Tibial nerve (tissue), 4 donors: ENCODE results near the gene RCN2. TPM values are rescaled to one million over a fixed set of nuclear protein-coding genes. Genes with fewer than 3 reads are reported as not detected.

Source experiments
- DNase-seq, 2 donors: peaks; one replicate each; pipeline ENCODE4 v3.0.0-alpha.2; 2019; ENCODE audit warnings: low spot score in 2 of 2
- H3K27ac ChIP-seq, 4 donors: fragments of 200-600 bp; sonication (generic) in 3 of 4; one replicate each; pipeline ENCODE4 v1.5.1; 2017 to 2019; ENCODE audit warnings: mild to moderate bottlenecking in 1 of 4
- H3K27me3 ChIP-seq, 2 donors: fragments of 200-600 bp; sonication (generic) in 1 of 2; one replicate each; pipeline versions ENCODE4 v1.5.1 to v1.6.0; 2017 to 2019
- H3K36me3 ChIP-seq, 3 donors: fragments of 200-600 bp; sonication (generic); one replicate each; pipeline ENCODE4 v1.5.1; 2018 to 2019
- H3K4me1 ChIP-seq, 4 donors: fragments of 200-600 bp; sonication (generic) in 3 of 4; one replicate each; pipeline ENCODE4 v1.5.1; 2017 to 2019
- H3K4me3 ChIP-seq, 4 donors: fragments of 200-600 bp; sonication (generic) in 3 of 4; one replicate each; pipeline ENCODE4 v1.5.1; 2017 to 2019; ENCODE audit warnings: mild to moderate bottlenecking in 1 of 4, moderate library complexity in 1 of 4
- H3K9me3 ChIP-seq, 4 donors: fragments of 200-600 bp; sonication (generic) in 3 of 4; one replicate each; pipeline ENCODE4 v1.5.1; 2017 to 2019
- EP300 ChIP-seq, 2 donors: sonication (generic); formaldehyde crosslinking; IDR thresholded peaks; one replicate each; pipeline ENCODE4 v1.6.1; 2017; ENCODE audit warnings: antibody characterized with exemption in 2 of 2, mild to moderate bottlenecking in 1 of 2
- POLR2A ChIP-seq, 2 donors: fragments of 450-650 bp; IDR thresholded peaks; one replicate each; pipeline ENCODE4 v1.6.1; 2017; ENCODE audit warnings: antibody characterized with exemption in 2 of 2, mild to moderate bottlenecking in 2 of 2, moderate library complexity in 2 of 2
- WGBS, 2 donors: methylation state at CpG; one replicate each; pipeline ENCODE4 v1.1.5; 2018; 5-methylcytosine and 5-hydroxymethylcytosine counted together
- total RNA-seq, 4 donors: library from RNA; depleted of rRNA; stranded (reverse); fragments of >200 nt; gene quantifications; one replicate each; pipeline ENCODE4 v1.1.0, GENCODE V29; 2016
- TF ChIP-seq, protein P1 (sequence below), 5 experiments: fragments of 200-600 bp in 3 of 5; fragments of 450-650 bp in 2 of 5; sonication (generic) in 3 of 5; IDR thresholded peaks; one replicate each; pipeline ENCODE4 v1.5.1; 2016 to 2019; ENCODE audit warnings: antibody characterized with exemption in 5 of 5, mild to moderate bottlenecking in 3 of 5, moderate library complexity in 2 of 5

The RCN2 gene
- total RNA-seq, 4 donors from 2014 or later = 29.7 to 59.7 (median 43.8) TPM

DNA sequence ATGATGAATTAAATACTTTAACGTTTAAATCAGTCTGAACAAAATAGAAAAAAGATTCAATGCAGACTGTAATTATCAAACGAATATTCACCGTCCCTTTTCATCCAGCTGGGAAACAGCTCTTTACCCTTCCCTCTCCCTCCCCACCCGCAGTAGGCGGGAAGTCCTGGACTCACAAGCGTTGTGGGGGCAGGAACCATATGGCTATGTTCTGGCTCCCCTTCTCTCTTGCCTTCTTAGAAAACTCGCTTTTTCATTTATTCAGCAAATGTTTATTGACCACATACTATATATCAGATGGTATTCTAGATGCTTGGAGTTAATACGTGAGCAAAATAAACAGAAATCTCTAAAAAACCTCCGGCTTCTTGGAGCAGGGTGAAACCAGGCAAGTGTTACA lies 25.7 kb upstream of the RCN2 start:
- Histone ChIP-seq H3K27me3 (no peaks in the 10 kb centered on the region), H3K4me3 (peak overlapping the region; percentile 86 to 100 (median 94)), H3K9me3 (no peaks in the 10 kb centered on the region), H3K27ac (peak overlapping the region; percentile 93 to 99 (median 96)), H3K4me1 (peaks cover 0 to 29% (median 11%) of the 10 kb centered on the region in 4 donors), H3K36me3 (no peaks in the 10 kb centered on the region)
- no peak for DNase-seq
- TF ChIP-seq EP300 (IDR thresholded peaks at IDR 0.05) (no peak), POLR2A (IDR thresholded peaks at IDR 0.05) (no peak)
- TF ChIP-seq, protein P1, sequence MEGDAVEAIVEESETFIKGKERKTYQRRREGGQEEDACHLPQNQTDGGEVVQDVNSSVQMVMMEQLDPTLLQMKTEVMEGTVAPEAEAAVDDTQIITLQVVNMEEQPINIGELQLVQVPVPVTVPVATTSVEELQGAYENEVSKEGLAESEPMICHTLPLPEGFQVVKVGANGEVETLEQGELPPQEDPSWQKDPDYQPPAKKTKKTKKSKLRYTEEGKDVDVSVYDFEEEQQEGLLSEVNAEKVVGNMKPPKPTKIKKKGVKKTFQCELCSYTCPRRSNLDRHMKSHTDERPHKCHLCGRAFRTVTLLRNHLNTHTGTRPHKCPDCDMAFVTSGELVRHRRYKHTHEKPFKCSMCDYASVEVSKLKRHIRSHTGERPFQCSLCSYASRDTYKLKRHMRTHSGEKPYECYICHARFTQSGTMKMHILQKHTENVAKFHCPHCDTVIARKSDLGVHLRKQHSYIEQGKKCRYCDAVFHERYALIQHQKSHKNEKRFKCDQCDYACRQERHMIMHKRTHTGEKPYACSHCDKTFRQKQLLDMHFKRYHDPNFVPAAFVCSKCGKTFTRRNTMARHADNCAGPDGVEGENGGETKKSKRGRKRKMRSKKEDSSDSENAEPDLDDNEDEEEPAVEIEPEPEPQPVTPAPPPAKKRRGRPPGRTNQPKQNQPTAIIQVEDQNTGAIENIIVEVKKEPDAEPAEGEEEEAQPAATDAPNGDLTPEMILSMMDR (IDR thresholded peaks at IDR 0.05) = no peak
- WGBS, 2 donors = 27 to 28% methylated on average over 9 of the region's 9 CpGs

DNA sequence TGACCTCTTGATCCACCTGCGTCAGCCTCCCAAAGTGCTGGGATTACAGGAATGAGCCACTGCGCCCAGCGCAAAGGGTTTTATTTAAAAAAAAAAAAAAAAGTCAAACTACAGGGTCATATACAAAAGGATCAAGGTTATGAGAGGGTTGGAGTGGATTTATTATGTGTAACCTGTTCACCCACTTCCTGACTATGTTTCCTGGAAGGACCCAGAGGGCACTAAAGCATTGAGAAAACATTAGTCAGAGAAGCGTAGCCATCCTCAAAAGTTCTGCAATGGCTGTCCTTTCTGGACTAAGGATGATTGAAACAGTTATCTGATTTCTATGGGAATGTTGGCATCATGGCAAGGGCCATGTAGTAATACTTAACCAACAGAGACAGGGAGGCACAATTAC lies 19.1 kb upstream of the RCN2 start:
- no peak for TF ChIP-seq EP300 (IDR thresholded peaks at IDR 0.05)
- no peak for TF ChIP-seq POLR2A (IDR thresholded peaks at IDR 0.05)

DNA sequence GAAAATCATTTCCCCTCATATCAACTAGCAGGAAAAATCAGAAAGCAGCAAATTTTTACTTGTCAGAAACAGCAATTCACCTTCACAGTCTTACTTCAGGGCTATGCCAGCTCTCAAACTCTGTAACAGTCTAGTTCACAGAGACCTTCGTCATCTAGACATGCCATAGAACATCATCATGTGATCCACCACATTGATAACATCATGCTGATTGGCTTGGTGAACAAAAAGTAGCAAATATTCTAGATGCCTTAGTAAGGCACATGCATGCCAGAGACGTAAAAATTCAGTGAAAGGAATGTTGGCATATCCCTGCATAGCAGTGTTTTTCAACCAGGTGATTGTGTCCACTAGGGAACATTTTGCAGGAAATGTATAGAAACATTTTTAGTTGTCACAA lies 17.8 kb upstream of the RCN2 start:
- Histone ChIP-seq H3K36me3 (no peaks in the 10 kb centered on the region), H3K4me3 (no peak overlapping the region), H3K4me1 (no peaks in the 10 kb centered on the region), H3K27ac (no peak overlapping the region), H3K27me3 (no peaks in the 10 kb centered on the region), H3K9me3 (no peaks in the 10 kb centered on the region)
- TF ChIP-seq EP300 (IDR thresholded peaks at IDR 0.05) = no peak
- no peak for TF ChIP-seq POLR2A (IDR thresholded peaks at IDR 0.05)
- TF ChIP-seq, protein P1 (IDR thresholded peaks at IDR 0.05) = no peak
- WGBS, 2 donors = 70 to 76% methylated on average over 2 of the region's 2 CpGs
- no peak for DNase-seq

More for the DNA sequence above, 19.1 kb upstream of the RCN2 start:
- Histone ChIP-seq H3K4me3 (no peak overlapping the region), H3K36me3 (no peaks in the 10 kb centered on the region), H3K4me1 (no peaks in the 10 kb centered on the region), H3K27ac (no peak overlapping the region), H3K27me3 (no peaks in the 10 kb centered on the region), H3K9me3 (no peaks in the 10 kb centered on the region)
- 89 to 98% methylated on average over 4 of the region's 4 CpGs for WGBS, 2 donors
- DNase-seq = no peak

DNA sequence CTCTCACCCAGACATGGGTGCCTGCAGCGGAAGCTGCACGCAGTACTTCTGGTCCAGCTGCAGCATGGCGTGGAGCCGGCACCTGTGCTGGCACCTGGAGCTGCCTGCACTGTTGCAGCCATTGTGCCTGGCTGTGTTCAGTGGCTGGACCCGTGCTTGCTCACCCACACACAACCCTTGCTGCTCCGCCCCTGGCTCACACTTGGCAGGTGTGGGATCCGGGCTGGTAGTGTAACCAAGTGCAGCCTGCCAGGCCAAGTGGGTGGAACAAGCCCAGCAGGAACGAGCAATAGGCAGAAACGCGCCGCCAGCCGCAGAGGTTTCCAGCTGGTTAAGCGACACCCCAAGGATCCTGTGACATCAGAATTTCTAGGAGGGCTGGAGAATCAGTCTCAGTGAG lies 15.2 kb upstream of the RCN2 start:
- 90 to 92% methylated on average over 11 to 13 of the region's 13 CpGs for WGBS, 2 donors

DNA sequence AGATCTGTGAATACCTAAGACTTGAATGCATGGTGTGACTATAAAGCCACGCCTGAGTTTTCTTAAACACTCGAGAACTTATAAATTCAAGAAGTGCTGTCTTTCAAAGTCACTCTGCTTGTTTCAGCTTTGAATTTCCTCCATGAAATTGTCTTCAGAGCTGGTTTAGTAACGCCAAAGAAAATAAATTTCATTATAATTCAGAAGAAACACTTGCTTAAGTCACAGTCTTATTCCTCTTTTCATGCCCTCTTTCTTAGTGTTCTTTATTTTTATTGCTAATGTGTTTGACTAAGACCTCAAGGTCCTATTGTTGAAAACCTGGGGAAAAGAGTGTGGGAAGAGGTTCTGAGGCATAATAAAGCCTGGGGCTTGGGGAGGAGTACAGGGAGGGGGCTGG lies 3.3 kb upstream of the RCN2 start:
- H3K9me3 ChIP-seq = no peaks in the 10 kb centered on the region
- no peak for DNase-seq
- 63 to 66% methylated on average over 3 of the region's 3 CpGs for WGBS, 2 donors

More for the DNA sequence above, 15.2 kb upstream of the RCN2 start:
- no peak for TF ChIP-seq POLR2A (IDR thresholded peaks at IDR 0.05)
- no peak for TF ChIP-seq EP300 (IDR thresholded peaks at IDR 0.05)
- TF ChIP-seq, protein P1 (IDR thresholded peaks at IDR 0.05) = no peak
- Histone ChIP-seq H3K27me3 (no peaks in the 10 kb centered on the region), H3K4me1 (no peaks in the 10 kb centered on the region), H3K4me3 (no peak overlapping the region), H3K36me3 (no peaks in the 10 kb centered on the region), H3K9me3 (no peaks in the 10 kb centered on the region), H3K27ac (no peak overlapping the region)
- DNase-seq = no peak

More for the DNA sequence above, 3.3 kb upstream of the RCN2 start:
- Histone ChIP-seq H3K27me3 (no peaks in the 10 kb centered on the region), H3K4me3 (no peak overlapping the region), H3K27ac (no peak overlapping the region), H3K36me3 (no peaks in the 10 kb centered on the region), H3K4me1 (peaks cover 0 to 26% (median 4%) of the 10 kb centered on the region in 4 donors)
- TF ChIP-seq, protein P1 (IDR thresholded peaks at IDR 0.05) = no peak
